ENCODE measurements around the gene PRKACG. TPM values are rescaled to one million over a fixed set of nuclear protein-coding genes. Genes with fewer than 3 reads are reported as not detected.
A peak's percentile ranks its signal among the peaks of the same experiment; 100 is the strongest.

Gene PRKACG
- total RNA-seq, 3 donors from 2014 or later (not counting 1 experiment from before 2014, with no cell fraction given) = not detected

DNA sequence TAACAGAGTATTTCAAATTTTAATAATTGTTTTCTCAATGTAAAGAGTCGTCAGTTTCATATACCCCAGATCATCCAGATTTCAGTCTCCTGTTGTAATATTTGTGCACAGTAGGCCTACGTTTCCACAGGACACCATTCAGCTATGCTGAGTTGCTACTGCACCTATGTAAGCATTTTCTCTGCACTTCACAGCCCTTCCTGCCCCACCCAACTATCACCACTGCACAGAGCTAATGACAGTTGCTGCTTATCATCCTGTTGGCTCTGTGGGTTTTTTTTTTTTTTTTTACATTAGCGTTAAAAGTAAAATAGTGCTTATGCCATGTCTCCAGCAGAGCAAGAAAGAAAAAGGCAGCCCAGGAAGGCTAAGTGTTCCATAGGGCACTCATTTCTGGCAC is 5.9 kb upstream of the PRKACG start:
- H3K36me3 Mint-ChIP-seq = no peaks in the 10 kb centered on the region
- H3K27me3 Mint-ChIP-seq (ENCODE audit: low read depth in 2 of 2) = peaks cover 0 to 1% of the 10 kb centered on the region in 2 donors
- H3K4me1 Mint-ChIP-seq = peaks cover 35 to 37% of the 10 kb centered on the region in 2 donors
- peak overlapping the region; percentile 78 to 79 for H3K27ac Mint-ChIP-seq
- H3K4me3 ChIP-seq (ENCODE audit: low read length) = no peak overlapping the region
- peaks cover 17% of the 10 kb centered on the region for H3K4me1 ChIP-seq (ENCODE audit: control insufficient read depth, insufficient read depth, low read length)
- H3K27me3 ChIP-seq (ENCODE audit: control insufficient read depth, insufficient read depth, low read length) = no peaks in the 10 kb centered on the region
- intact Hi-C loops (cut with micrococcal nuclease) = no loop called here
- TF ChIP-seq, protein P1, sequence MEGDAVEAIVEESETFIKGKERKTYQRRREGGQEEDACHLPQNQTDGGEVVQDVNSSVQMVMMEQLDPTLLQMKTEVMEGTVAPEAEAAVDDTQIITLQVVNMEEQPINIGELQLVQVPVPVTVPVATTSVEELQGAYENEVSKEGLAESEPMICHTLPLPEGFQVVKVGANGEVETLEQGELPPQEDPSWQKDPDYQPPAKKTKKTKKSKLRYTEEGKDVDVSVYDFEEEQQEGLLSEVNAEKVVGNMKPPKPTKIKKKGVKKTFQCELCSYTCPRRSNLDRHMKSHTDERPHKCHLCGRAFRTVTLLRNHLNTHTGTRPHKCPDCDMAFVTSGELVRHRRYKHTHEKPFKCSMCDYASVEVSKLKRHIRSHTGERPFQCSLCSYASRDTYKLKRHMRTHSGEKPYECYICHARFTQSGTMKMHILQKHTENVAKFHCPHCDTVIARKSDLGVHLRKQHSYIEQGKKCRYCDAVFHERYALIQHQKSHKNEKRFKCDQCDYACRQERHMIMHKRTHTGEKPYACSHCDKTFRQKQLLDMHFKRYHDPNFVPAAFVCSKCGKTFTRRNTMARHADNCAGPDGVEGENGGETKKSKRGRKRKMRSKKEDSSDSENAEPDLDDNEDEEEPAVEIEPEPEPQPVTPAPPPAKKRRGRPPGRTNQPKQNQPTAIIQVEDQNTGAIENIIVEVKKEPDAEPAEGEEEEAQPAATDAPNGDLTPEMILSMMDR (IDR thresholded peaks at IDR 0.05) = no peak
- no peaks in the 10 kb centered on the region for H3K36me3 ChIP-seq (ENCODE audit: control insufficient read depth, insufficient read depth, low read length)
- WGBS (ENCODE audit: insufficient coverage) = 15% methylated on average over 2 of the region's 3 CpGs
- no peaks in the 10 kb centered on the region for H3K9me3 Mint-ChIP-seq
- H3K4me3 Mint-ChIP-seq = peak overlapping the region; percentile 80
- ATAC-seq (peak; percentile 91 to 99 (median 98)), DNase-seq (peak in 1 of 2 donors; percentile 70)
- H3K27ac ChIP-seq (ENCODE audit: low read length) = peak overlapping the region; percentile 9
- no peaks in the 10 kb centered on the region for H3K9me3 ChIP-seq (ENCODE audit: control insufficient read depth, insufficient read depth, low read length)

DNA sequence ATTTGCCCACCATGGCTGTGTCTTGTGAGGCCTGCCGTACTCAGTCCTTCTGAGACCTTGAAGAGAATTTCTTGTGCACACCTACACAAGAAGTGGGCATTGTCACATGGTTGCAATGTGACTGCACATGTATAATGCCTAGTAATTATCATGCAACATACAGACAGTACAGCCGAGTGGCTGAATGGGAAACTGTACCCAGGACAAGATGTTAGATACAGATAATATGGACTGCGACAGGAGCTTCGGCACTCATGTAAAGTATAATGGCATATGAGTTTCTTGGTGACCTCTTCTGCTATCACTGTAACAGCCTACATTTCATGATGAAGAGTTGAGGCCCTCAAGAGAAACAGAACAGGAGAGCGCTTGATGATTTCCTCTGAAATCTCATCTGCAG is 4.8 kb upstream of the PRKACG start:
- H3K36me3 Mint-ChIP-seq = no peaks in the 10 kb centered on the region
- H3K4me1 Mint-ChIP-seq = peaks cover 35 to 39% of the 10 kb centered on the region in 2 donors
- ATAC-seq = no peak
- TF ChIP-seq, protein P1 (IDR thresholded peaks at IDR 0.05) = no peak
- no peak overlapping the region for H3K27ac ChIP-seq (ENCODE audit: low read length)
- H3K27me3 Mint-ChIP-seq (ENCODE audit: low read depth in 2 of 2) = peaks cover 0 to 6% of the 10 kb centered on the region in 2 donors
- peak overlapping the region; percentile 54 to 78 for H3K27ac Mint-ChIP-seq
- peaks cover 17% of the 10 kb centered on the region for H3K4me1 ChIP-seq (ENCODE audit: control insufficient read depth, insufficient read depth, low read length)
- no peaks in the 10 kb centered on the region for H3K36me3 ChIP-seq (ENCODE audit: control insufficient read depth, insufficient read depth, low read length)
- no peak for DNase-seq
- no peaks in the 10 kb centered on the region for H3K9me3 ChIP-seq (ENCODE audit: control insufficient read depth, insufficient read depth, low read length)
- WGBS (ENCODE audit: insufficient coverage) = 77% methylated on average over 5 of the region's 5 CpGs
- H3K4me3 ChIP-seq (ENCODE audit: low read length) = no peak overlapping the region
- H3K4me3 Mint-ChIP-seq = peak overlapping the region; percentile 59
- no peaks in the 10 kb centered on the region for H3K9me3 Mint-ChIP-seq
- H3K27me3 ChIP-seq (ENCODE audit: control insufficient read depth, insufficient read depth, low read length) = no peaks in the 10 kb centered on the region
- intact Hi-C loops (cut with micrococcal nuclease) = no loop called here

DNA sequence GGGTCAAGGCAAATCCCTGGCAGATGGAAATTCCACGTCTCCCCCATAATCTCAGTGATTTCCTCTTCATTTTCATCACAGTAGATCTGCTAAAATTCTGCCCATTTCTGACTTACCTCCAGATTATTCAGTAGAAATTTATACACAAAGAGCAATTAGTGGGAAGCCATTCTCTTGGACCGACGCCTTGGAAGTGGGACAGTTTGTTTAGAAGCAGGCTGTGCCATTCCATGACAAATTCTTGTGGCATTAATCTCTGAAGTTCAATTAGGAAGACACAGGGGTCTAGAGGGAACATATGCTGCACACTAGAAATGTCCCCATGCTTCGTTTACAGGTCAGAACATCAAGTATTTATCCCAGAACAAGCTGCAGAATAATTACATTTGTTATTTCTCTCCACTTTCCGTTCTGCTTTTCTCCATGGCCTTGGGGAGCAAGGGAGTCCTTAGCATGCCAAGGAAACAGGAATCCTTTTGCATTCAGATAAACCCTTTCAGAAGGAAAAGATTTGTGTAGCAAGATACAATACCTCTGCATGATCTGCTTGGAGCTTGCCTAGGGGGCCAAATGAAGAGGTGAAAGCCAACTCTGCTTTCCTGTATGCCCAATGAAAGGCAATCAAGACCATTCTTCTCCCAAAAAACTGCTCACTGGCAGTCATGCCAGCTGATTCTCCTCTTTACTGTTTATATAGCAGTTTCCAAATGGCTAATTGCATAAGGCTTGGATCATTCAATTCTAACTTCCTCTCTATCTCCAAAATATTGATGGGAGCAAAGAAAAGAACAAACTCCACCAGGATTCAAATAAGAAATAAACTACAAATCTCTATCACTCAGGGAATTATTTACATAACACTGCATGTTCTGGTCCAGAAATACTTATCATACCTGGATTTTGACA is 2.5 kb upstream of the PRKACG start:
- ATAC-seq = no peak
- Mint-ChIP-seq H3K27me3 (ENCODE audit: low read depth in 2 of 2) (peaks cover 0 to 20% of the 10 kb centered on the region in 2 donors), H3K4me1 (peaks cover 26 to 41% of the 10 kb centered on the region in 2 donors), H3K27ac (no peak overlapping the region), H3K9me3 (no peaks in the 10 kb centered on the region), H3K4me3 (no peak overlapping the region), H3K36me3 (no peaks in the 10 kb centered on the region)
- peaks cover 28% of the 10 kb centered on the region for H3K4me1 ChIP-seq (ENCODE audit: control insufficient read depth, insufficient read depth, low read length)
- H3K4me3 ChIP-seq (ENCODE audit: low read length) = no peak overlapping the region
- intact Hi-C loops (cut with micrococcal nuclease) = no loop called here
- 94% methylated on average over 5 of the region's 5 CpGs for WGBS (ENCODE audit: insufficient coverage)
- no peak for DNase-seq
- no peaks in the 10 kb centered on the region for H3K36me3 ChIP-seq (ENCODE audit: control insufficient read depth, insufficient read depth, low read length)
- H3K27me3 ChIP-seq (ENCODE audit: control insufficient read depth, insufficient read depth, low read length) = no peaks in the 10 kb centered on the region
- TF ChIP-seq, protein P1 (IDR thresholded peaks at IDR 0.05) = no peak
- H3K9me3 ChIP-seq (ENCODE audit: control insufficient read depth, insufficient read depth, low read length) = no peaks in the 10 kb centered on the region
- no peak overlapping the region for H3K27ac ChIP-seq (ENCODE audit: low read length)
